HG03045 (cell line): ENCODE data around the gene DARS2.
A peak's percentile ranks its signal among the peaks of the same experiment; 100 is the strongest.
"Not testable (repeated sequence)": the region's sequence is repeated elsewhere in the genome, so short reads cannot be mapped to it uniquely, and the experiment has no call there.

ENCODE experiments used
- ATAC-seq: cut with Tn5 transposase; IDR thresholded peaks from one replicate; pipeline ENCODE4 v1.9.1; 2021; ENCODE audit warnings: mild to moderate bottlenecking, moderate library complexity; ENCODE audit not compliant: unreplicated experiment

The DARS2 gene

DNA sequence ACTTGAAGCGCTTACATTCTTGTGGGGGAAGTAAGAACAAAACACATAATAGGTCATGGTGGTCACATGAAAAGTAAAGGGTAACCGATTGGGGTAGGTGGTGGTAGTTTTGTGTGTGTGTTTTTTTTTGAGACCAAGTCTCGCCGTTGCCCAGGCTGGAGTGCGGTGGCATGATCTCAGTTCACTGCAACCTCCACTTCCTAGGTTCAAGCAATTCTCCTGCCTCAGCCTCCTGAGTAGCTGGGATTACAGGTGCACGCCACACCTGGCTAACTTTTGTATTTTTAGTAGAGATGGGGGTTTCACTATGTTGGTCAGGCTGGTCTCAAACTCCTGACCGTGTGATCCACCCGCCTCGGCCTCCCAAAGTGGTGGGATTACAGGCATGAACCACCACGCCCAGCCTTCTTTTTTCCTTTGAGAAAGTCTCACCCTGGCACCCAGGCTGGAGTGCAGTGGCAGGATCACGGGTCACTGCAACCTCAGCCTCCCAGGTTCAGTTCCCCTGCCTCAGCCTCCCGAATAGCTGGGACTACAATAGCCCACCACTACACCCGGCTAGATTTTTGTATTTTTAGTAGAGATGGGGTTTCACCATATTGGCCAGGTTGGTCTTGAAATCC, 37.8 kb downstream of the DARS2 start:
- not testable (repeated sequence) for ATAC-seq

DNA sequence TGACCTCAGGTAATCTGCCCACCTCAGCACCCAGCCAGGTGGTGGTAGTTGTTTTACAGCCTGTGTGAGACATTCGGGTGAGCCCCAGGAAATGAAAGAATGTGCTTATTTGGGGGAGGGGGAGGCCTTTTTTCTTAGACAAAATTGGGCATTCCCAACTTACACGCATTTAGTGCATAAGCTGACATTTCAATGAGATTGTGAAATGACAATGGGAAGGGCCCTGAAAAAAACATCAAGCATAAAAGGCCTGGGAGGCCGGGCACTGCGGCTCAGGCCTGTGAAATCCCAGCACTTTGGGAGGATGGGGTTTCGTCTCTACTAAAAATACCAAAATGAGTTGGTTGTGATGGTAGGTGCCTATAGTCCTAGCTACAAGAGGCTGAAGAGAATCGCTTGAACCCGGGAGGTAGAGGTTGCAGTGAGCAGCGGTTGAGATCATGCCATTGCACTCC, 38.3 kb downstream of the DARS2 start:
- no peak for ATAC-seq

- no peak for ATAC-seq
Measured at GRCh38 chr1:173863224-173864161, 39.0 kb downstream of the DARS2 start.

- ATAC-seq: no peak
Measured at GRCh38 chr1:173864179-173864867, 39.9 kb downstream of the DARS2 start.

- no peak for ATAC-seq
Measured at GRCh38 chr1:173865468-173866164, 41.1 kb downstream of the DARS2 start.

GRCh38 chr1:173866413-173867115, 42.1 kb downstream of the DARS2 start:
- no peak for ATAC-seq

GRCh38 chr1:173867141-173867752, 42.8 kb downstream of the DARS2 start:
- no peak for ATAC-seq

DNA sequence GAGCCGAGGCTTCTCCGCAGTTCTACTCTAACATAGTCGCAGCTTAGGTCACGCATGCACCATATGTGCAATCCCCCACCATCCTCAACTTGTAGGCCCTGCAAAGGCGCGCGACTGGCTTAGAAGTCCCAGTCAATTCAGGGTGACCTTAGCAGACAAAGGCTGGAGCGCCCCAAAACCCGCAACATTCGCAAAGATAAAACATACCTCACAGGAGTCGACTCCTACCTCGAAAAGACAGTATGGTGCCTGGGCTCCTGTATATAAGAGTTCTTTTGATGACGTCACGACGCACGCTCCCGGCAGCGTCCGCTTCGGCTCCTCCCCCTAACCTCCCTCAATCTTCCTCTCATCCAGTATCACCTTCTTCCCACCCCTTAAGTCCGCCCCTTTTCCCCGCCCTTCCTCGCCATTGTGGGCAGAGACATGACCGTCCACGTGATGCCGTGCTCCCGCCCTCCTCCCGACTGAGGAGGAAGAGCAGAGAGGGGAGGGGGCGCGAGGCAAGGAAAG, 43.3 kb downstream of the DARS2 start, which contains the start of gene GAS5:
TSS of gene GAS5 (minus strand) at position 237 of the 513 bp plus-strand sequence.
- ATAC-seq: peak; percentile 67

- ATAC-seq: peak; percentile 67
Measured at GRCh38 chr1:173868266-173869020, 44.0 kb downstream of the DARS2 start, which contains the start of gene ZBTB37. Gene ZBTB37, plus strand, starts transcription at chr1:173868380. Its CDS starts 1,846 bp downstream, at chr1:173870226.

GRCh38 chr1:173869021-173869359, 44.5 kb downstream of the DARS2 start:
- no peak for ATAC-seq

- ATAC-seq: no peak
Measured at GRCh38 chr1:173870252-173871075, 46.0 kb downstream of the DARS2 start.

DNA sequence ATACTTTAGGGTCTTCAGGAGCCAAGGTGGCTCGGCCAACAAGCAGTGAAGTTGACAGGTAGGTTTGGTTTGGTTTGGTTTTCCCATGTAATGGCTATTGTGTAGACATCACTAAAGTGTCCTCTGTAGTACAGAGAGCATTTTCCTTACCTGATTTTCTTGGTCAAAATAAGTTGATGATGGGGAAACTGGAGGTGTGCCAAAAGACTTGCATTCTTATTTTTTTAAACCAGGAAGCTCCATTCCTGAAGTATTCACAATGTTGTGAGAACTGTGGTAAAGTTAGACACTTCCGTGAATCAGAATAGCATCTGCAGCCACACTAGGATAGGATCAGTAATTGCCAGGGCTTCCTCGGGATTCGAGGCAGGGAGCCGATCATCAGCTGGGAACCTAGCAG, 46.6 kb downstream of the DARS2 start:
- ATAC-seq: no peak

DNA sequence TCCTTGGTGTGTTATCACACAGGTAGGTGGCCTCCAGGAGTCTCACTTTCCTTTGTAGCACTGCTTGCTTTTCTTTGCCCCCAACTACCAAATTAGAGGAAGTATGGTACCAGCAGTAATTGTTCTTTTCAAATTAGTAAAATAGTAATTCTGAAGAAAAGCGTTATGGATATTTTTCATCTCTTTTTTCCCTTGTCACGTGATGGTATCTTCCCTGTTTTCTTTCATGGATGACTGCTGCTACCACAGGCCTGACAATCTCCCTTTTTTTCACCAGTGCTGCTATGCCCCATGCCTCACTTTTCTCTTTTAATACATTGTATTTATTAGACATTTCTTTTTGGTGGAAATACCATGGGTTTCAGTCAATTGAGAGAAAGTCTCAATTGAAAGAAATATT, 47.0 kb downstream of the DARS2 start:
- no peak for ATAC-seq

DNA sequence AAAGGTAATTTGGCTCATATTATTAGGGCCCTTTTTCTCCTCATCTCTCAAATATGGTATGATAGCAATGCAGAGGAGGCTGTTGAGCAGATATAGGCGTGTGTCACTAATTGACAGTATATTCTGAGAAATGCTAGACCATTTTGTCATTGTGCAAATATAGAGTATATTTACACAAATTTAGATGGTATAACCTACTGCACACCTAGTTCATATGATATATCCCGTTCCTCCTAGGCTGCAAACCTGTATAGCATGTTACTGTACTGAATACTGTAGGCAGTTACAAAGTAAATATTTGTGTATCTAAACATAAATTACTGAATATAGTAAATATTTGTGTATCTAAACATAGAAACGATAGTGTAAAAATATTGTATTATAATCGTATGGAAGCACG, 52.3 kb downstream of the DARS2 start:
- no peak for ATAC-seq

- ATAC-seq: no peak
Measured at GRCh38 chr1:173878251-173878650, 53.8 kb downstream of the DARS2 start.

DNA sequence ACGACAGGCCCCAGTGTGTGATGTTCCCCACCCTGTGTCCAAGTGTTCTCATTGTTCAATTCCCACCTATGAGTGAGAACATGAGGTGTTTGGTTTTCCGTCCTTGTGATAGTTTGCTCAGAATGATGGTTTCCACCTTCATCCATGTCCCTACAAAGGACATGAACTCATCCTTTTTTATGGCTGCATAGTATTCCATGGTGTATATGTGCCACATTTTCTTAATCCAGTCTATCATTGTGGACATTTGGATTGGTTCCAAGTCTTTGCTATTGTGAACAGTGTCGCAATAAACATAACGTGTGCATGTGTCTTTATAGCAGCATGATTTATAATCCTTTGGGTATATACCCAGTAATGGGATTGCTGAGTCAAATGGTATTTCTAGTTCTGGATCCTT, 56.6 kb downstream of the DARS2 start:
- ATAC-seq: not testable (repeated sequence)

- no peak for ATAC-seq
Measured at GRCh38 chr1:173884701-173885100, 60.2 kb downstream of the DARS2 start.
